OCI-LY7 (cell line): ENCODE data around the gene KRT86.

Experiments used
- EZH2phosphoT487 ChIP-seq: fragments of 200-600 bp; sonication (generic); IDR thresholded peaks from 2 replicates; pipeline ENCODE4 v1.6.1; 2018; ENCODE audit warnings: low read depth, borderline replicate concordance, mild to moderate bottlenecking, mixed run types, antibody characterized with exemption, low read length, moderate library complexity, mixed read lengths
- TF ChIP-seq, protein P1 (sequence below): fragments of 200-600 bp; sonication (generic); conservative IDR thresholded peaks from 2 replicates; pipeline ENCODE4 v1.5.1; 2014; ENCODE audit warnings: mild to moderate bottlenecking, antibody characterized with exemption, low read length, moderate library complexity, mixed read lengths

DNA sequence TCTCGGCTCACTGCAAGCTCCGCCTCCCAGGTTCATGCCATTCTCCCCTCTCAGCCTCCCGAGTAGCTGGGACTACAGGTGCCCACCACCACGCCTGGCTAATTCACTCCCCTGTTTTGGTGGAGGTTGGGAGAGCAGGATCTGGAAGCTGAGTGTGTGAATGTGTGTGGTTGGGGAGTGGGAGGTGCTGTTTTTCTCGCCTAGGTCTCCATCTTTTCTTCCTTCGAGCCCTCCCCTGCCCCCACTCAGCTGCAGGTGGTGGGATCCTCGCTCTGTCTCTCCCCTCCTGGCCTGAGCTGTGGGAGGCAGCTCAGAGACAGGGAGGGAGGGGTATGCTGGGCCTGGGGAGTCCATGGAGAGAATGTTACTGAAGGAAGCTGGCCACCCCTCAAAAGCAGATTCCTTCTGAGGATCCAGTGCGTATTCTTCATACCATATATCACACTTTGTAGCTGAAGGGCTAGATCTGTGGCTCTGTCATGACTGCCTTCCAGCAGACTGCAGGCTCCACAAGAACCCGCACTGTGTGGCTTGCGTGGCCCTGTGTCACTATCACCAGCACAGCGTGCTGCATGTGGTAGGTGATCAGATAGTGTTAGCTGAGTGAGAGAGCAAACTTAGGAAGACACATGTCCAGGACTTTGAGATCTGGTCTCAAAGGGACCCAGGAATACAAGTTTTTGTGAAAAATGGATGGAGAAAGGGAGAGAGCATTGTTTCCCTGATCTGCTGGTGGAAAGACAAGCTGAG lies 44.0 kb downstream of the KRT86 start:
- no peak for TF ChIP-seq EZH2phosphoT487
- TF ChIP-seq, protein P1, sequence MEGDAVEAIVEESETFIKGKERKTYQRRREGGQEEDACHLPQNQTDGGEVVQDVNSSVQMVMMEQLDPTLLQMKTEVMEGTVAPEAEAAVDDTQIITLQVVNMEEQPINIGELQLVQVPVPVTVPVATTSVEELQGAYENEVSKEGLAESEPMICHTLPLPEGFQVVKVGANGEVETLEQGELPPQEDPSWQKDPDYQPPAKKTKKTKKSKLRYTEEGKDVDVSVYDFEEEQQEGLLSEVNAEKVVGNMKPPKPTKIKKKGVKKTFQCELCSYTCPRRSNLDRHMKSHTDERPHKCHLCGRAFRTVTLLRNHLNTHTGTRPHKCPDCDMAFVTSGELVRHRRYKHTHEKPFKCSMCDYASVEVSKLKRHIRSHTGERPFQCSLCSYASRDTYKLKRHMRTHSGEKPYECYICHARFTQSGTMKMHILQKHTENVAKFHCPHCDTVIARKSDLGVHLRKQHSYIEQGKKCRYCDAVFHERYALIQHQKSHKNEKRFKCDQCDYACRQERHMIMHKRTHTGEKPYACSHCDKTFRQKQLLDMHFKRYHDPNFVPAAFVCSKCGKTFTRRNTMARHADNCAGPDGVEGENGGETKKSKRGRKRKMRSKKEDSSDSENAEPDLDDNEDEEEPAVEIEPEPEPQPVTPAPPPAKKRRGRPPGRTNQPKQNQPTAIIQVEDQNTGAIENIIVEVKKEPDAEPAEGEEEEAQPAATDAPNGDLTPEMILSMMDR, result no peak
